ENCODE results near the gene CHID1.

Gene CHID1

DNA sequence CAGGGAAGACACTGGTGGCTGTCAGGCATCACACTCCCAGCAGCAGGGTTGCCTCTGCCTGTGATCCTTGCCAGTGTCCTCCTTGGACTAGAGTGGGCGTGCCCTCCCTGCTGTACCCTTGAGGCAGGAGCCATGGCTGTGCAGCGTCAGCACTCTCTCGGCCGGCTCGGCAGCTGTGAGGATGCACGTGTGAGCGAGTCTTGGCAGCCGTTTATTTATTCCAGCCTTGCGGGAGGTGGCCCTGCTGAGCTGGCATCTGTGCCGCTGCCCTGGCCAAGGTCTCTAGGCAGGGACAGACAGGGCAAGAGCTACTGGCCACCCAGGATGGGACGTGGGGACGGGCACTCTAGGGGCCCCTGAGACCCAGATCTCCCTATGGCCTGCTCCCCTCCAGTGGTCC lies 34.1 kb downstream of the CHID1 start:
- Mint-ChIP-seq H3K27me3 (ENCODE audit: low read depth) (no peaks in the 10 kb centered on the region), H3K9me3 (no peaks in the 10 kb centered on the region), H3K4me1 (ENCODE audit: low read depth) (no peaks in the 10 kb centered on the region), H3K27ac (no peak overlapping the region), H3K36me3 (ENCODE audit: low read depth) (peaks cover 3% of the 10 kb centered on the region), H3K4me3 (no peak overlapping the region)
- no peak for DNase-seq (ENCODE audit: low spot score)

- no peaks in the 10 kb centered on the region for H3K27me3 Mint-ChIP-seq (ENCODE audit: low read depth)
- H3K4me1 Mint-ChIP-seq (ENCODE audit: low read depth) = no peaks in the 10 kb centered on the region
Observed at GRCh38 chr11:875769-876301, 34.8 kb downstream of the CHID1 start.

DNA sequence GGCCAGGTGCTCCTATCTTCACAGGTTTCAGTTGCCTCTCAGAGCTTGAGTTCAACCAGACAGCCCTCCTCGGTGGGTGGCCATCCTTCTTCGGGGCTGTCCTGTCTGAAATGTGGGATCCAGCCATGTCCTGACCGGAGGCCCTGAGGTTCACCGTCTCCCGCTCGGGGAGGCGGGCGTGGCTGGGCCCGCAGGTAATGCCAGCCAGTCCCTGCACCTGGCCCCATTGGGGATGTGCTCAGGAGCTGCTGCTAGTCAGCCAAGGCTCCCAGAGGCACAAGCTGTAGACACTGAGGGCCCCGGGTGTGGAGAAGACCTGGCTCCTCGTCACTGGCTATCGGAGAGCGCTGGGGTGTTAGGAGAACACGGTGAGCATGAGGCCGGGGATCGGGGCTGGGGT lies 35.4 kb downstream of the CHID1 start:
- Mint-ChIP-seq H3K27ac (no peak overlapping the region), H3K9me3 (no peaks in the 10 kb centered on the region), H3K36me3 (ENCODE audit: low read depth) (peaks cover 3% of the 10 kb centered on the region), H3K4me3 (no peak overlapping the region), H3K27me3 (ENCODE audit: low read depth) (no peaks in the 10 kb centered on the region), H3K4me1 (ENCODE audit: low read depth) (no peaks in the 10 kb centered on the region)
- no peak for DNase-seq (ENCODE audit: low spot score)

More at GRCh38 chr11:875769-876301, 34.8 kb downstream of the CHID1 start:
- Mint-ChIP-seq H3K27ac (no peak overlapping the region), H3K36me3 (ENCODE audit: low read depth) (peaks cover 3% of the 10 kb centered on the region), H3K9me3 (no peaks in the 10 kb centered on the region), H3K4me3 (no peak overlapping the region)
- no peak for DNase-seq (ENCODE audit: low spot score)

GRCh38 chr11:873706-874105 lies 36.9 kb downstream of the CHID1 start:
- DNase-seq (ENCODE audit: low spot score) = no peak
- Mint-ChIP-seq H3K27ac (no peak overlapping the region), H3K4me1 (ENCODE audit: low read depth) (no peaks in the 10 kb centered on the region), H3K4me3 (no peak overlapping the region), H3K27me3 (ENCODE audit: low read depth) (no peaks in the 10 kb centered on the region), H3K9me3 (no peaks in the 10 kb centered on the region), H3K36me3 (ENCODE audit: low read depth) (no peaks in the 10 kb centered on the region)

- H3K27ac Mint-ChIP-seq = no peak overlapping the region
Observed at GRCh38 chr11:872799-873198, 37.8 kb downstream of the CHID1 start.

DNA sequence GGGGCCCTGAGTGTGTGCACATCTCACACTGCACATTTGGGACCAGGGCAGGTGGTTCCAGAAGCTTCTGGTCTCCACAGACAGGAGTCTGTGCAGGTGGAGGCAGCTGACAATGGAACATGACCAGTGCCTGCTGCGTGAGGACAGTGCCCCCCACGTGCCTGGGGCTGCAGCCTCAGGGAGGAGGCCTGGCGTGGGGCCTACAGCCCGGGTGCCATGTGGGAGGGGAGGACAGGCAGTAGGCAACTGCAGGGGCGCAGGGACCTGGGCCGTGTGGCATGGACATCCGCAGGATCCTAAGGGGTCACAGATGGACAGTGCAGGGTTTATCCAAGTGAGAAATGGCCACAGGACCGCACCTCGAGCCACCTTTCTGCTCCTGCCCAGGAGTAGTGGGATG lies 39.1 kb downstream of the CHID1 start:
- Mint-ChIP-seq H3K9me3 (no peaks in the 10 kb centered on the region), H3K27me3 (ENCODE audit: low read depth) (no peaks in the 10 kb centered on the region), H3K36me3 (ENCODE audit: low read depth) (no peaks in the 10 kb centered on the region), H3K4me1 (ENCODE audit: low read depth) (no peaks in the 10 kb centered on the region), H3K4me3 (no peak overlapping the region), H3K27ac (no peak overlapping the region)
- no peak for DNase-seq (ENCODE audit: low spot score)

More at GRCh38 chr11:872799-873198, 37.8 kb downstream of the CHID1 start:
- H3K36me3 Mint-ChIP-seq (ENCODE audit: low read depth) = no peaks in the 10 kb centered on the region
- H3K4me3 Mint-ChIP-seq = no peak overlapping the region
- no peaks in the 10 kb centered on the region for H3K4me1 Mint-ChIP-seq (ENCODE audit: low read depth)
- DNase-seq (ENCODE audit: low spot score) = no peak
- H3K27me3 Mint-ChIP-seq (ENCODE audit: low read depth) = no peaks in the 10 kb centered on the region
- no peaks in the 10 kb centered on the region for H3K9me3 Mint-ChIP-seq

- Mint-ChIP-seq H3K9me3 (no peaks in the 10 kb centered on the region), H3K27me3 (ENCODE audit: low read depth) (no peaks in the 10 kb centered on the region), H3K4me1 (ENCODE audit: low read depth) (no peaks in the 10 kb centered on the region), H3K27ac (no peak overlapping the region), H3K4me3 (no peak overlapping the region), H3K36me3 (ENCODE audit: low read depth) (no peaks in the 10 kb centered on the region)
- no peak for DNase-seq (ENCODE audit: low spot score)
Observed at GRCh38 chr11:870418-870817, 40.2 kb downstream of the CHID1 start.

GRCh38 chr11:870127-870413 lies 40.5 kb downstream of the CHID1 start:
- H3K27ac Mint-ChIP-seq = no peak overlapping the region

GRCh38 chr11:869399-870126 lies 41.0 kb downstream of the CHID1 start:
- H3K27me3 Mint-ChIP-seq (ENCODE audit: low read depth) = no peaks in the 10 kb centered on the region
- DNase-seq (ENCODE audit: low spot score) = no peak
- no peaks in the 10 kb centered on the region for H3K4me1 Mint-ChIP-seq (ENCODE audit: low read depth)
- H3K9me3 Mint-ChIP-seq = no peaks in the 10 kb centered on the region
- no peak overlapping the region for H3K27ac Mint-ChIP-seq
- H3K4me3 Mint-ChIP-seq = no peak overlapping the region
- no peaks in the 10 kb centered on the region for H3K36me3 Mint-ChIP-seq (ENCODE audit: low read depth)

More at GRCh38 chr11:870127-870413, 40.5 kb downstream of the CHID1 start:
- H3K27me3 Mint-ChIP-seq (ENCODE audit: low read depth) = no peaks in the 10 kb centered on the region
- H3K4me1 Mint-ChIP-seq (ENCODE audit: low read depth) = no peaks in the 10 kb centered on the region
- H3K36me3 Mint-ChIP-seq (ENCODE audit: low read depth) = no peaks in the 10 kb centered on the region
- no peak for DNase-seq (ENCODE audit: low spot score)
- no peak overlapping the region for H3K4me3 Mint-ChIP-seq
- no peaks in the 10 kb centered on the region for H3K9me3 Mint-ChIP-seq

- H3K4me1 Mint-ChIP-seq (ENCODE audit: low read depth) = no peaks in the 10 kb centered on the region
- no peak for DNase-seq (ENCODE audit: low spot score)
- no peak overlapping the region for H3K4me3 Mint-ChIP-seq
- no peaks in the 10 kb centered on the region for H3K36me3 Mint-ChIP-seq (ENCODE audit: low read depth)
- H3K9me3 Mint-ChIP-seq = no peaks in the 10 kb centered on the region
- H3K27me3 Mint-ChIP-seq (ENCODE audit: low read depth) = no peaks in the 10 kb centered on the region
- H3K27ac Mint-ChIP-seq = no peak overlapping the region
Observed at GRCh38 chr11:868802-869201, 41.8 kb downstream of the CHID1 start.

GRCh38 chr11:868394-868793 lies 42.2 kb downstream of the CHID1 start:
- H3K27ac Mint-ChIP-seq = no peak overlapping the region
- H3K36me3 Mint-ChIP-seq (ENCODE audit: low read depth) = no peaks in the 10 kb centered on the region
- no peak overlapping the region for H3K4me3 Mint-ChIP-seq
- H3K27me3 Mint-ChIP-seq (ENCODE audit: low read depth) = no peaks in the 10 kb centered on the region
- no peaks in the 10 kb centered on the region for H3K9me3 Mint-ChIP-seq
- H3K4me1 Mint-ChIP-seq (ENCODE audit: low read depth) = no peaks in the 10 kb centered on the region
- DNase-seq (ENCODE audit: low spot score) = no peak

GRCh38 chr11:867856-868358 lies 42.7 kb downstream of the CHID1 start:
- Mint-ChIP-seq H3K27ac (no peak overlapping the region), H3K36me3 (ENCODE audit: low read depth) (no peaks in the 10 kb centered on the region), H3K9me3 (no peaks in the 10 kb centered on the region), H3K4me1 (ENCODE audit: low read depth) (no peaks in the 10 kb centered on the region), H3K4me3 (no peak overlapping the region), H3K27me3 (ENCODE audit: low read depth) (no peaks in the 10 kb centered on the region)
- DNase-seq (ENCODE audit: low spot score) = no peak

DNA sequence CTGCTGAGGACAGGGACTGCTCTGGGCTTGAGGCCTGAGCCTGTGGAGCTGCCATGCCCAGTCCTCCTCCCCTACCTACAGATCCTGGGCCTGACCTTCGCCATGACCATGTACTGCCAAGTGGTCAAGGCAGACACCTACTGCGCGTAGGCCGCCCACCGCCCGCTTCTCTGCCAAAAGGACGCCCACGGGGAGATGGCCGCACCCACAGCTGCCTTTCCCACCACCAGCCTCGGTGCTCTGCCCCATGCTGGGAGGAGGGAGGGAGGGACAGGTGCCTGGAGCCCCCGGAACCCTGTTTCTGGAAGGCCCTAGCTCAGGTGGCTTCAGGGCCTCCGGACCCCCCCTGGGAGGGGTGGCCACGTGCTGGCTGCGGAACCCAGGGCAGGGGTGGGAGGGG lies 44.1 kb downstream of the CHID1 start:
- Mint-ChIP-seq H3K36me3 (ENCODE audit: low read depth) (no peaks in the 10 kb centered on the region), H3K4me1 (ENCODE audit: low read depth) (no peaks in the 10 kb centered on the region), H3K27ac (no peak overlapping the region), H3K27me3 (ENCODE audit: low read depth) (no peaks in the 10 kb centered on the region), H3K4me3 (no peak overlapping the region), H3K9me3 (no peaks in the 10 kb centered on the region)
- no peak for DNase-seq (ENCODE audit: low spot score)

GRCh38 chr11:865462-866430 lies 44.9 kb downstream of the CHID1 start:
- Mint-ChIP-seq H3K9me3 (no peaks in the 10 kb centered on the region), H3K36me3 (ENCODE audit: low read depth) (no peaks in the 10 kb centered on the region), H3K27ac (no peak overlapping the region), H3K4me3 (no peak overlapping the region), H3K27me3 (ENCODE audit: low read depth) (no peaks in the 10 kb centered on the region), H3K4me1 (ENCODE audit: low read depth) (no peaks in the 10 kb centered on the region)
- DNase-seq (ENCODE audit: low spot score) = no peak

All from T-helper 2 cell treated with Interferon-gamma antibody and Interleukin-4, amounts not matched to agents 5 μg/mL and 100 μg/mL, for 36 hours (primary cell).